NT2/D1 (cell line): ENCODE results near the gene PPP6R1.

ENCODE experiments used
- YY1 ChIP-seq: IDR thresholded peaks from 2 replicates; pipeline ENCODE4 v1.6.1; 2011; ENCODE audit not compliant: insufficient read length, insufficient read depth
- ZNF274 ChIP-seq: IDR thresholded peaks from 2 replicates; pipeline ENCODE4 v1.6.1; 2011; ENCODE audit warnings: mild to moderate bottlenecking, low read depth, low read length

- TF ChIP-seq YY1 (no peak), ZNF274 (no peak)
These were observed 65.3 kb downstream of the PPP6R1 start for GRCh38 chr19:55193481-55193880.
